Activated T-cell treated with anti-CD3 and anti-CD28 coated beads for 24 hours (primary cell): ENCODE results near the gene SLC5A12.

Experiments used
- DNase-seq: peaks from one replicate; pipeline ENCODE4 v3.0.0-alpha.2; 2020; ENCODE audit warnings: low read depth

SLC5A12 gene

GRCh38 chr11:26719289-26719973, 2.4 kb downstream of the SLC5A12 start:
- DNase-seq, result no peak

GRCh38 chr11:26717771-26718170, 4.1 kb downstream of the SLC5A12 start:
- DNase-seq, result no peak

- no peak for DNase-seq
Observed at GRCh38 chr11:26715133-26715532, 6.7 kb downstream of the SLC5A12 start.

GRCh38 chr11:26712497-26712896, 9.4 kb downstream of the SLC5A12 start:
- no peak for DNase-seq

- DNase-seq, result no peak
Observed at GRCh38 chr11:26710489-26710888, 11.4 kb downstream of the SLC5A12 start.

- DNase-seq, result no peak
Observed at GRCh38 chr11:26708736-26709456, 13.0 kb downstream of the SLC5A12 start.

- DNase-seq, result no peak
Observed at GRCh38 chr11:26706181-26706580, 15.7 kb downstream of the SLC5A12 start.

- no peak for DNase-seq
Observed at GRCh38 chr11:26704249-26704648, 17.6 kb downstream of the SLC5A12 start.

- no peak for DNase-seq
Observed at GRCh38 chr11:26703411-26704191, 18.3 kb downstream of the SLC5A12 start.

GRCh38 chr11:26702406-26702805, 19.5 kb downstream of the SLC5A12 start:
- DNase-seq, result no peak

GRCh38 chr11:26700574-26701235, 21.2 kb downstream of the SLC5A12 start:
- no peak for DNase-seq

- DNase-seq, result no peak
Observed at GRCh38 chr11:26698224-26698623, 23.6 kb downstream of the SLC5A12 start.

- DNase-seq, result no peak
Observed at GRCh38 chr11:26696330-26696729, 25.5 kb downstream of the SLC5A12 start.

- no peak for DNase-seq
Observed at GRCh38 chr11:26688701-26689100, 33.2 kb downstream of the SLC5A12 start.

- DNase-seq, result no peak
Observed at GRCh38 chr11:26687351-26687750, 34.5 kb downstream of the SLC5A12 start.

GRCh38 chr11:26677566-26677965, 44.3 kb downstream of the SLC5A12 start:
- DNase-seq, result no peak

- no peak for DNase-seq
Observed at GRCh38 chr11:26676641-26677040, 45.2 kb downstream of the SLC5A12 start.

GRCh38 chr11:26675233-26675928, 46.5 kb downstream of the SLC5A12 start:
- no peak for DNase-seq

- DNase-seq, result no peak
Observed at GRCh38 chr11:26665946-26666345, 55.9 kb downstream of the SLC5A12 start.

- no peak for DNase-seq
Observed at GRCh38 chr11:26665036-26665435, 56.8 kb downstream of the SLC5A12 start.

GRCh38 chr11:26662916-26663315, 58.9 kb downstream of the SLC5A12 start:
- DNase-seq, result no peak

- no peak for DNase-seq
Observed at GRCh38 chr11:26655287-26655686, 66.6 kb downstream of the SLC5A12 start.
